Activated B cell treated with CpG ODN at 0.5 μM for 24 hours (primary cell): ENCODE results near the gene RPSA. TPM values are rescaled to one million over a fixed set of nuclear protein-coding genes. Genes with fewer than 3 reads are reported as not detected.
"Not testable (repeated sequence)": the region's sequence is repeated elsewhere in the genome, so short reads cannot be mapped to it uniquely, and the experiment has no call there.

Experiments used
- ATAC-seq: fragments of 200-7000 bp; cut with Tn5 transposase; one replicate; pipeline ENCODE4 v1.10.0; 2021; ENCODE audit warnings: low read depth, mild to moderate bottlenecking, moderate library complexity
- CTCF ChIA-PET: fragments of 350-600 bp; sonication (Branson Sonifier 250); formaldehyde crosslinking; loops from one replicate; lab custom pipeline; 2021; ENCODE audit warnings: antibody characterized with exemption; lab: Charles Lee
- POLR2A ChIA-PET: fragments of 350-600 bp; sonication (Branson Sonifier 250); formaldehyde crosslinking; loops from one replicate; lab custom pipeline; 2021; ENCODE audit warnings: antibody characterized with exemption; lab: Charles Lee
- DNase-seq: peaks from one replicate; pipeline ENCODE4 v3.0.0; 2022
- H3K27ac Mint-ChIP-seq: one replicate; pipeline ENCODE4 v1.8.0; 2020; ENCODE audit warnings: mixed read lengths
- H3K27me3 Mint-ChIP-seq: one replicate; pipeline ENCODE4 v1.8.0; 2021; ENCODE audit warnings: mixed read lengths
- H3K36me3 Mint-ChIP-seq: one replicate; pipeline ENCODE4 v1.8.0; 2021; ENCODE audit warnings: low read depth, mixed read lengths
- H3K4me1 Mint-ChIP-seq: one replicate; pipeline ENCODE4 v1.8.0; 2021; ENCODE audit warnings: mixed read lengths
- H3K4me3 Mint-ChIP-seq: one replicate; pipeline ENCODE4 v1.8.0; 2020; ENCODE audit warnings: mild to moderate bottlenecking, mixed read lengths
- H3K9me3 Mint-ChIP-seq: one replicate; pipeline ENCODE4 v1.8.0; 2020; ENCODE audit warnings: mixed read lengths
- CTCF ChIP-seq: fragments of 200-600 bp; IDR thresholded peaks from one replicate; pipeline ENCODE4 v1.8.0; 2022; ENCODE audit warnings: antibody characterized with exemption, mild to moderate bottlenecking
- intact Hi-C: fragments of 100-400 bp; cut with micrococcal nuclease; formaldehyde crosslinking; loops from one replicate; pipeline ENCODE4 v1.15.1; 2024
- total RNA-seq: library from RNA; stranded (reverse); gene quantifications from 2 replicates; pipeline ENCODE4 v1.2.3, GENCODE V29; 2022

RPSA gene
- total RNA-seq, 1 donor from 2014 or later: 2,697 TPM

GRCh38 chr3:39410893-39411292 is 4.4 kb downstream of the RPSA start:
- peaks cover 85% of the 10 kb centered on the region for H3K36me3 Mint-ChIP-seq
- H3K27ac Mint-ChIP-seq: no peak overlapping the region
- H3K9me3 Mint-ChIP-seq: no peaks in the 10 kb centered on the region
- H3K4me1 Mint-ChIP-seq: peaks cover 48% of the 10 kb centered on the region
- ChIA-PET CTCF (no interaction called here), POLR2A (no interaction called here)
- no peak for ATAC-seq
- no peak overlapping the region for H3K4me3 Mint-ChIP-seq
- no peaks in the 10 kb centered on the region for H3K27me3 Mint-ChIP-seq
- intact Hi-C loops: no loop called here
- TF ChIP-seq CTCF: no peak
- DNase-seq: no peak

- ChIA-PET POLR2A (interaction anchor here (1.6 to 1.9 kb wide), 2 partner anchors 24 to 28 kb away, joined by 5 to 6 read pairs; no protein-coding TSS in a partner anchor), CTCF (no interaction called here)
- DNase-seq (no peak), ATAC-seq (no peak)
- no peak for TF ChIP-seq CTCF
- H3K4me1 Mint-ChIP-seq: peaks cover 35% of the 10 kb centered on the region
- H3K27me3 Mint-ChIP-seq: no peaks in the 10 kb centered on the region
- H3K27ac Mint-ChIP-seq: peak overlapping the region; percentile 61
- no peak overlapping the region for H3K4me3 Mint-ChIP-seq
- peaks cover 74% of the 10 kb centered on the region for H3K36me3 Mint-ChIP-seq
- no peaks in the 10 kb centered on the region for H3K9me3 Mint-ChIP-seq
- intact Hi-C loops: no loop called here
Observed at GRCh38 chr3:39412668-39413260, 6.2 kb downstream of the RPSA start.

GRCh38 chr3:39413691-39414420 is 7.3 kb downstream of the RPSA start:
- no peak overlapping the region for H3K4me3 Mint-ChIP-seq
- CTCF ChIA-PET: no interaction called here
- ATAC-seq: peak; percentile 8

GRCh38 chr3:39414421-39414907 is 7.9 kb downstream of the RPSA start:
- DNase-seq: no peak
- peak overlapping the region; percentile 43 for H3K27ac Mint-ChIP-seq
- ATAC-seq: peak; percentile 10
- H3K4me1 Mint-ChIP-seq: peaks cover 24% of the 10 kb centered on the region
- intact Hi-C loops: no loop called here
- ChIA-PET POLR2A (interaction anchor here (0.5 to 2.1 kb wide), 5 partner anchors 8 to 26 kb away, joined by 3 to 15 read pairs (median 4); partner anchors contain the start of gene RPSA), CTCF (no interaction called here)
- no peaks in the 10 kb centered on the region for H3K9me3 Mint-ChIP-seq
- H3K36me3 Mint-ChIP-seq: peaks cover 59% of the 10 kb centered on the region
- H3K27me3 Mint-ChIP-seq: no peaks in the 10 kb centered on the region
- no peak for TF ChIP-seq CTCF
- H3K4me3 Mint-ChIP-seq: no peak overlapping the region

More at GRCh38 chr3:39413691-39414420, 7.3 kb downstream of the RPSA start:
- POLR2A ChIA-PET: interaction anchor here (0.6 to 2.1 kb wide), 6 partner anchors 7 to 1082 kb away, joined by 3 to 15 read pairs (median 4); partner anchors contain the start of gene RPSA
- Mint-ChIP-seq H3K4me1 (peaks cover 30% of the 10 kb centered on the region), H3K27ac (peak overlapping the region; percentile 43), H3K27me3 (no peaks in the 10 kb centered on the region), H3K9me3 (no peaks in the 10 kb centered on the region), H3K36me3 (peaks cover 65% of the 10 kb centered on the region)
- no peak for DNase-seq
- no peak for TF ChIP-seq CTCF
- intact Hi-C loops: no loop called here

- ATAC-seq, H3K27me3 Mint-ChIP-seq, DNase-seq, intact Hi-C loops, H3K9me3 Mint-ChIP-seq, CTCF ChIA-PET, H3K4me3 Mint-ChIP-seq, H3K27ac Mint-ChIP-seq: not testable (repeated sequence)
- POLR2A ChIA-PET: interaction anchor here (0.7 to 2.1 kb wide), 4 partner anchors 8 to 1159 kb away, joined by 3 to 15 read pairs (median 4); partner anchors contain the start of gene RPSA
- H3K4me1 Mint-ChIP-seq: peaks cover 16% of the 10 kb centered on the region
- H3K36me3 Mint-ChIP-seq: peaks cover 51% of the 10 kb centered on the region
Observed at GRCh38 chr3:39415302-39415701, 8.8 kb downstream of the RPSA start.
